GM21528 (cell line): ENCODE data around the gene ORAI2.
"Not testable (repeated sequence)": the region's sequence is repeated elsewhere in the genome, so short reads cannot be mapped to it uniquely, and the experiment has no call there.

ENCODE experiments used
- ATAC-seq: cut with Tn5 transposase; IDR thresholded peaks from one replicate; pipeline ENCODE4 v1.9.1; 2021; ENCODE audit warnings: mild to moderate bottlenecking, moderate library complexity; ENCODE audit not compliant: unreplicated experiment, low FRiP score

The ORAI2 gene

DNA sequence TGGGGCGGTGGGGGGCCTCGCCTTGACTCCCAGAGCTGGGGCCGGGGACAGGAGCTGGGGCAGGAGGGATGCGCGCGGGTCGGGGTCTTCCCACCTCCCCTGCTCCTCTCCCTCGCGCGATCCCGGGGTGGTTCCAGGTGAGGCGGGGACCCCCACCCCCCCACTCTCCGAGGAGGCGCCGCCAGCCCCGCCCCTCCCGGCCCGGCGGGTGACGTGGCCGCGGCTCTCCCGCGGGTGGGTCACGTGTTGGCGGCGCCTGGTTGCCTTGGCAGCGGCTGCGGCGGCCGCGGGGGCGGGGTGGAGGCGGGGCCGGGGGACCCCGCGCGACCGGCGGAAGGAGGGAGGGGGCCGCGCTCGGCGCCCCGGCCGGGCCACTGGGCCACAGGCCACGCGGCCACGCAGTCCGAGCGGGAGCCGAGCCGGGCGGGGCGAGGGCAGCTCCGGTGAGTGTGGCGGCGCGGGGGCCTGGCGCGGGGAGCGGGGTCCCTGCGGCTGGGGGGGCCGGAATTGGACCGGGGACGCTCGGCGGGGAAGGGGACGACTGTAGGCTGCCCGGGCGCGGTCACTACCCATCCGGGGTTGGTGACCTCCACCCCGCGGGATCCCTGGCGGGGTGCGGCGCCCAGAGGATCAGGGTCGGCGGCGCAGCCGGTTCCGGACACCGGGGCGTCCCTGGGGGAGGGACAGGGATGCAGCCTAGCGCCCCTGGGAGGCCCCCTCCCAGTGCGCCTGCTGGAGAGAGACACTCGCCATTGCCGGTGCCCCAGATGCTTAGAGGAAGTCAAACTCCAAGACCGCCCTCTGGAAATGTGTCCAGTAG is at the start of gene ORAI2:
TSS of gene ORAI2 (plus strand) at position 357 of the 820 bp plus-strand sequence. CDS start 5,382 bp downstream, outside the sequence.
- ATAC-seq: peak; percentile 55

DNA sequence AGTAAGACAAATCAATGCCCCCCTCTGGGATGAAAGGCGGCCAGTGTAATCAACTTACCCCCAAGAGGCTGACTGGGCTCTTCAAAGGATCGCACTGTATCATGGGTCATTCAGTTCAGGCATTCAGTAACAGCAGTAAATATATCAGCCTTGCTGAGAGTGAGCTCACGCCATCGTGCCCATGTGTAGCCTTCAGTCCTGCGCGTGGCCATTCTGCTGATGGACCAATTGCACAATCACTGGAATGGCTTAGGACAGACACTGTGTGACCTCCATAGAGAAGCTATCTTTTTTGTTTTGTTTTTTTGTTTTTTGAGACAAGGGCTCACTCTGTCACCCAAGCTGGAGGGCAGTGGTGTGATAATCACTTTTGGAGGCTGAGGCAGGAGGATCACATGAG is 46.3 kb upstream of the ORAI2 start:
- ATAC-seq: no peak

DNA sequence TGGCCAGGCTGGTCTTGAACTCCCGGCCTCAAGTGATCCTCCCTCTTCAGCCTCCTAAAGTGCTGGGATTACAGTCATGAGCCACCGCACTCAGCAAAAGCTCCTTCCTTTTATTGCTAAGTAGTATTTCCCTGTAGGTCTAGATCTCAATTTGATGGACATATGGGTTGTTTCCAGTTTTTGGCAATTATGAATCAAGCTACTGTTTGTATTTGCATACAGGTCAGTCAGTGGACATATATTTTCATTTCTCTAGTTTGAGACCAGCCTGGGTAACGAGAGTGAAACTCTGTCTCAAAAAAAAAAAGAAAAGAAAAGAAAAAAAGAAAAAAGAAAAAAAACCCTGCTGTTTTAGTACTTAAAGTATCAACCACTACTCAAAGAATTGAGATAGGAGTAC is 43.6 kb upstream of the ORAI2 start:
- no peak for ATAC-seq

DNA sequence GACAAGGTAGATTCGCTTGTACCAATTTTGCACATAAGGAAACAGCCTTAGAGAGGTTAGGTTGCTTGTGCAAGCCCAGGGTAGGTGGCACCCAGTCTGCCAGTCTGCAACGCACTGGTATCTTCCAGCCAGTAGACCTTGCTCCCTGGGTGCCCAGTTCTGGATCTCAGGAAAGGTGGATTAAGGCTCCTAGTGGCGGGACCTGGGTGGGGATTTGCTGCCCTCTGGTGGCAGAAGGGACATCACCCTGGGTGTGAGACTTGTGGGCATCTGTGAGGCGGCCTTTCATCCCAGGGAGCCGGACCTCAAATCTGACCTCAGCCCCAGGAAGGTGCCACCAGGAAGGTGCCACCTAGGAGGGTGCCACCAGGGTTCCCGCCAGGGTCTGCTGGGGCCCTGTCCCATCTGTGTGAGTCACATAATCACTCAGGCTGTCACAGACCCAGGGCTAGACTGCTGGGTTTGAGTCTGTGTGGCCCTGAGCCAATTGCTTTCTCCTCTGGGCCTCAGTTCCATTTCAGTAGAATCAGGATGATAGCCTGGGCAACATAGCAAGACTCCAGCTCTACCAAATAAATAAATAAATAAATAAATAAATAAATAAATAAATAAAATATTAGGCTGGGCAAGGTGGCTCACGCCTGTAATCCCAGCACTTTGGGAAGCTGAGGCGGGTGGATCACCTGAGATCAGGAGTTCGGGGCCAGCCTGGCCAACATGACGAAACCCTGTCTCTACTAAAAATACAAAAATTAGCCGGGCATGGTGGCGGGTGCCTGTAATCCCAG is 42.5 kb upstream of the ORAI2 start:
- no peak for ATAC-seq

DNA sequence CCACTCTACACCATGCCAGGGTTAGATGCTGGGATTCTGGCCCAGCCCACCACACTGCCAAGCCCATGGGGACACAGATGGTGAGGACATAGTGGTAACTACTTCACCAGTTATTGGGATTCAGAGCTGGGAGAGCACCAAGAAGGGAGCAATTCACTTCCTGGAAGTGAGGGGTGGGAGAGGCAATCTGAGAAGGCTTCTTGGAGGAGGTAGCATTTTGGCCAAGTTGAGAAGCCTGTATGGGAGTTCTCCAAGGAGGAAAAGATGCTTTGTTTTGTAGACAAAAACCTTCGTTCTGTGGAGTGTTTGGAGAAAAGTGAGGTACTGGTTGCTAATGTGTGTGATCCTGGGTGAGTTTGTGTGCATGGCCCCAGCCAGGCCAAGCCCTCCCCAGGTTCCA is 41.0 kb upstream of the ORAI2 start:
- ATAC-seq: no peak

DNA sequence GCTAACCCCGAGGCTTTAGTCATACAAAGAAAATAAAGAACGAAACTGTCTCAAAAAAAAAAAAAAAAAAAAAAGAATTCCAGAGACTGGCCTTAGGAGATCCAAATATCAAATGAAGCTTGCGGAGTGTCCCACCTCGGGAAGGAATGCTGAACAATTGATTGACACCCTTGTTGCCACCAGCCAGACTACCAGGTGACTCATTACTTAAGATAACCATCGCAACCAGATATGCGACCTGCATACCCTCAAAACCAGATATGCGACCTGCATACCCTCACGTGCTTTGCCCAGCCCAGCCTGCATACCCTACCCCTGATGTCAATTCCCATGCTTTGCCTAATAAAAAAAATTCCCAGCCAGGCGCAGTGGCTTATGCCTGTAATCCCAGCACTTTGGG is 39.9 kb upstream of the ORAI2 start:
- ATAC-seq: no peak

DNA sequence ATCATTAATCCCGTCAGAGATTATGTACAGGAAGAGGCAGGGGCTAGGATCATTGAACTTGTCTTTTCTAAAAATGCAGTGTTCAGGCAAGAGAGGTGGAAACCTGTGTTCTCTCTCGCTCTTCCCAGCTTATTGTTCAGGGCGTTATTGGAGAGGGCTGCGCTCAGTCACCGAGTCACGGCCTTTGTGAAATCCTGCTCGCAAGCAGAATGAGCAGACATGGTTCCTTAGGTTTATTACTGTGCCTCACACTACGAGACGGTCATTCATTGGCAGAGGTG is 37.8 kb upstream of the ORAI2 start:
- peak; percentile 1 for ATAC-seq

DNA sequence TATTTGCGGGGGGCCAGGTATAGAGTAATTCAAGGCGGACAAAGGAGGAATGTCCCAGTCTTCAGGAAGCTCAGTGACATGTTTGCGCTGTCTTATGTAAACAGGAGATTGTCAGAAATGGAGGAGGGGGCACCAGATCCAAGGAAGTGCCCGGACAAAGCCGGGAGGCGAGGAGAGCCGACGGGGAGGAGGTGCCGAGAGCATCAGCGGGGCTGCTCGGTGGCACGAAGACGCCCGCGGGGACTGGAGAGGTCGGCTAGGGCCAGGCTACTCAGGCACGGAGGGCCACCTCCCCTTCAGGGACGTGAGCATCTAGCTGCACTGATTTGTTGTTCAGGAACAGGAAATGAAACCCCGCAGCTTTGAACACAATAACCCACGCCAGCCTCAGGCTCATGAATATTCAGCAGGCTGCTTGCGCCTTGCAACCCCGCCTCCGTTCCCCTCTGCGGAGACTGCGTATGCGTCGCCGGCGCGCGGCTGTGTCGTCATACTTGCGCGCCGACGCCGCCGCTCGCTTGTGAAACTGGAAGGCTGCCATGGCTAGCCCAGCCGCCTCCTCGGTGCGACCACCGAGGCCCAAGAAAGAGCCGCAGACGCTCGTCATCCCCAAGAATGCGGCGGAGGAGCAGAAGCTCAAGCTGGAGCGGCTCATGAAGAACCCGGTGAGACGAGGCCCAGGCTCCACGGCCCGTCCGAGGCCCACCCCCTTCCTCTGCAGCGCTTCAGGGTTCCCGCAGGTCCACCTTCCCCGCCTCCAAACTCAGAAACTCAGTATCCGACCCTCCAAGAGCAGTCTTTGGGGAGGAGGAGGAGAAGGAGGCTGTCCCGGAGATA is 37.3 kb upstream of the ORAI2 start, which contains the start of gene PRKRIP1:
TSS of gene PRKRIP1 (plus strand) at position 491 of the 837 bp plus-strand sequence. CDS start at position 540, 49 bp downstream.
- peak; percentile 96 for ATAC-seq

DNA sequence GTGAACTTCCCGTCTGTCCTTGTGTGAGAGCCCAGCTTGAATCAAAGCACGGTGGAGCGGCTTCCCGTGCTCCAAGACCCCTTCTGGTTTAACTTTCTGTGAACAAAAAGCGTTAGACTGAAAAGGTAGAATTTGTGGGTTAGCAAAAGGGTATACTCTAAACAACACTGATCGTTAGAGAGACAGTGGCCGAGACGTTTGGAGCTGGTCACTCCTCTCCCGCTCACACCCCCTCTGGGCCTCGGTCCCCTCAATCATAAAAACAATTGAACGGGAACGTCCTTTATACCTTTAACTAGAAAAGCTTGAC is 36.7 kb upstream of the ORAI2 start:
- ATAC-seq: peak; percentile 2

DNA sequence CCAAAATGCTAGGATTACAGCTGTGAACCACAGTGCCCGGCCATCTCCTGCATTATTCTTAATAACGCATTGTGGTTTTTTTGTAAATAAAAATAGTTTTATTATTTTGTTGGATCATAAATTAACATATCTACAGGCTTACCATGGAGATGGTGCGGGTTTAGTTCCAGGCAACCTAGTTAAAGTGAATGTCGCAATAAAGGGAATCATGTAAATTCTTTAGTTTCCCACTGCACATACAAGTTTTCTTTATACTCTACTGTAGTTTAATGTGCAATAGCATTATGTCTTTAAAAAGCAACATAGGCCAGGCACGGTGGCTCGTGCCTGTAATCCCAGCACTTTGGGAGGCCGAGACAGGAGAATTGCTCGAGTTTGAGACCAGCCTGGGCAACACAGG is 34.8 kb upstream of the ORAI2 start:
- no peak for ATAC-seq

DNA sequence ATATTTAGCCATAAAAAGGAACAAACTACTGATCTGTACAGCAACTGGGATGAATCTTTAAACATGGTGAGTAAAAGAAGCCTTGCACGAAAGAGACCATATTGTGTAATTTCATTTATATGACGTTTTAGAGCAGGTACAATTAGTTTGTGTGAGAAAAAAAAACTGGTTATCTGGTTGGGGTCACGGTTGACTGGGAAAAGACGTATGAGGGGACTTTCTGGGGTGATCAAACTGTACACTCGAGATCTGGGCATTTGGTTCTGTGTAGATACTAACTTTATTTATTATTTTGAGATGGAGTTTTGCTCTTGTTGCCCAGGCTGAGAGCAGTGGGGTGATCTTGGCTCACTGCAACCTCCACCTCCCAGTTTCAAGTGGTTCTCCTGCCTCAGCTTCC is 33.0 kb upstream of the ORAI2 start:
- ATAC-seq: no peak

DNA sequence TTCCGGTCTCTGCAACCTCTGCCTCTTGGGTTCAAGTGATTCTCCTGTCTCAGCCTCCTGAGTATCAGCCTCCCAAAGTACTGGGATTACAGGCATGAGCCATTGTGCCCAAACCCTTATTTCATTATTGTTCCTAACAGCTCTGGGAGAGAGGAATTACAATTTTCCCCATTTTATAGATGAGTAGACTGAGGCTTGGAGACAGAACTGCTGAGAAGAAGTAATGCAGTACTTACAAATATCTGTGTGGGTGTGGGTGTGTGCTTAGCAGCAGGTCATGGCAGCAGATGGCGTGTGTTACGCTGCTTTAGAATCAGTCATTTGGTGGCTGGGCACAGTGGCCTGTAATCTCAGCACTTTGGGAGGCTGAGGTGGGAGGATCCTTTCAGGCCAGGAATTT is 29.8 kb upstream of the ORAI2 start:
- ATAC-seq: no peak

DNA sequence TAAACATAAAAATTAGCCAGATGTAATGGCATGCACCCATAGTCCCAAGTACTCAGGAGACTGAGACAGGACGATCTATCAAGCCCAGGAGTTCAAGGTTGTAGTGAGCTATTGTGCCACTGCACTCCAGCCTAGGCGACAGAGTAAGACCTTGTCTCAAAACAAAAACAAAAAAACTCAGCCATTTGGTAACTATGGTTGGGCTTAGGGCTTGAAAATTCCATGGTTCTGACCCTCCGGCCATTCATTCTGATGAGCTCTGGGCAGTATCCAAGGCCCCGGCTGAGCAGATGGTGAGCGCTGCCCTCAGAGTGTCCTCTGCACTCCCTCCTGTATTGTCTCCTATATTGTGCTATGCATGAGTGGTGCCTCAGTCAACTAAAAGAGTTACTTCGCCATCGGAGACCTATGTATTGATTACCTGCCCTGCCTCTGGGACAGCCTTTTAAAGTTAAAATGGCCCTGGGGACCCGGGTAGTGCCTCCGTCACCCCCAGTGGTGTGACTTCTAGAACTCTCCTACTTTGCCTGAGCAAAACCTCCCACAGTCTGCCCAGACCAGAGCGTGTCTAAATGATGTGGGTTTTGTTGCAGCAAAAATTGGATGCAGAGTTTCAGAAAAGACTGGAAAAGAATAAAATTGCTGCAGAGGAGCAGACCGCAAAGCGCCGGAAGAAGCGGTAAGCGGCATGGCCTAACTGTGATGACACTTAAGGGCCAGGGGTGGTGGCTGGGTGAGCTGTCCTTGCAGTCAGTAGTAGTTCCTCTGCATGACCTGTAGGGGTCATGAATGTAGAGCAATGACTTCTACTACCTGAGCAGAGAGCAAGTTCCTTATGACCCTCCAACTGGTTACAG is 29.1 kb upstream of the ORAI2 start:
- ATAC-seq: peak; percentile 70

DNA sequence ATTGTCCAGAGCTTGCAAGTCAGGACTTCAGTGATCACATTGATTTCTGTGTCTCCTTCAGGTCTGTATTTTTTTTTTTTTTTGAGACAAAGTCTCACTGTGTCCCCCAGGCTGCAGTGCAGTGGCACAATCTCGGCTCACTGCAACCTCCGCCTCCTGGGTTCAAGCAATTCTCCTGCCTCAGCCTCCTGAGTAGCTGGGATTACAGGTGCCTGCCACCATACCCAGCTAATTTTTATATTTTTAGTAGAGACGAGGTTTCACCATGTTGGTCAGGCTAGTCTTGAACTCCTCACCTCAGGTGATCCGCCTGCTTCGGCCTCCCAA is 28.6 kb upstream of the ORAI2 start:
- ATAC-seq: not testable (repeated sequence)

DNA sequence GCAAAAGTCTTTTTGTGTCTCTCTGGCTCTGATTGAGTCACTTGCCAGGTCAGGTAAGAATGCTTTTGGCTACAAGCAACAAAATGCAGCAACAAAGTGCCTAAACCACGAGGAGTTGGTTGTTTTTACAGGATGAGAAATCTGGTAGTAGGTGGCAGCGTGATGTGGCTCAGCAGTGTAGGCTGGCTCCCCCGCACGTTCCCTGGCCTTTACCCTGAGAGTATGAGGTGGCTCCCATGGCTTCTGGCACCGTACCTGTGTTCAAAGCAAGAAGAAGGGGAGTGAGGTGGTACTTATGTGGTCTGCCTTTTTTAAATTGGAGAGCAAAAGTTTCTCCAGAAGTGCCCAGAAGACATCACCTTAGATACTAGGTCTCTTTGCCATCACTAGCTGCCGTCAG is 25.5 kb upstream of the ORAI2 start:
- ATAC-seq: no peak

DNA sequence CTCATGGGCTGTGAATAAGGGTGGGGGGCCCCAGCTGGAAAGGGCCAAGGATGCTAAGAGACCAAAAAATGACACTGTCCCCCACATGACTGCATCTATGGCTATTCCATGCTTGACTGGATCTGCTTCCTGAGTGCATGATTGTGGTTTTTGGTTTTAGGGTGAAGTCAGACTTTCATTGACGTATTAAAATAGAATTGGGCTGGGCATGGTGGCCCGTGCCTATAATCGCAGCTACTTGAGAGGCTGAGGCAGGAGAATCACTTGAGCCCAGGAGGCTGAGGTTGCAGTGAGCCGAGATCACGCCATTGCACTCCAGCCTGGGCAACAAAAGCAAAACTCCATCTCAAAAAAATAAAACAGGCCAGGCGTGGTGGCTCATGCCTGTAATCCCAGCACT is 24.8 kb upstream of the ORAI2 start:
- not testable (repeated sequence) for ATAC-seq

DNA sequence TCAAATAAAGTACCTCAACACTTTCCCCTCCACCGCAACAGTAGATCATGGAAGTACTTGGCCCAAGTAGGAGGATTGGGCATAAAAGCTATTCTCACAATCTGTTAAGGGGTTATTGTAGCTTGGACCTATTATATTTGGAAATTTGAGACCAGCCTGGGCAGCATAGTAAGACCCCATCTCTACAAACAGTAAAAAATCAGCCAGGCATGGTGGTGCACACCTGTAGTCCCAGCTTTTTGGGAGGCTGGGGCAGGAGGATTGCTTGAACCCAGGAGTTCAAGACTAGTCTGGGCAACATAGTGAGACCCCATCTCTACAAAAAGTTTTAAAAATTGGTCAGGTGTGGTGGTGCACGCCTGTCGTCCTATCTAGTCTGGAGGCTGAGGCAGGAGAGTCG is 24.0 kb upstream of the ORAI2 start:
- ATAC-seq: no peak

DNA sequence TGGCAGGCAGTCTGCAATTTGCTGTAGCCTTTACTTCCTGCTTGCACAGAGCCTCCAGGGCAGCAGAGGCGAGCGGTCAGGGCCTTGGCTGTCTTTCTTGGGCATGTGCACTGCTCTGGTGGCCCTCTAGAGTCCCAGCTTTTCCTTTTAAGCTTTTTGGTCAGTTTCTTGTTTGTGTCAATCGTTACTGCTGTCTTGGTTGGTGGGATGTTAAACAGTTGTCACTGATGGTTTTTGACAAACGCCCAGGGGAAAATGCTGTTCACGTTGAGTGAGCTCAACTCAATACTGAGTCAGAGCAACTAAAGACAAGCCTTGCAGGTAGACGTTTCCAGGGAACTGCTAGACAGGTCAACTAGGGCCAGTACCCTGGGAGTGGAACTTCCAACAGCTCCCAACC is 23.3 kb upstream of the ORAI2 start:
- no peak for ATAC-seq

DNA sequence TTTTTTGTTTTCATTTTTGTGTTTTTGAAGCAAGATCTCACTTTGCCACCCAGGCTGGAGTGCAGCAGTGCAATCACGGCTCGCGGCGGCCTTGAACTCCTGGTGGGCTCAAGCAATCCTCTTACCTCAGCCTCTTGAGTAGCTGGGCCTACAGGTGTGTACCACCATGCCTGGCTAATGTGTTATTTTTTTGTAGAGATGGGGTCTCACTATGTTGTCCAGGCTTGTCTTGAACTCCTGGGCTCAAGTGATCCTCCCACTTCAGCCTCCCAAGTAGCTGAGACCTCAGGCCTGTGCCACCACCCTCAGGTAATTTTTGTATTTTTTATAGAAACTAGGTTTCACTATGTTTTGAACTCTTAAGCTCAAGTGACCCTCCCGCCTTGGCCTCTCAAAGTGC is 22.5 kb upstream of the ORAI2 start:
- no peak for ATAC-seq

DNA sequence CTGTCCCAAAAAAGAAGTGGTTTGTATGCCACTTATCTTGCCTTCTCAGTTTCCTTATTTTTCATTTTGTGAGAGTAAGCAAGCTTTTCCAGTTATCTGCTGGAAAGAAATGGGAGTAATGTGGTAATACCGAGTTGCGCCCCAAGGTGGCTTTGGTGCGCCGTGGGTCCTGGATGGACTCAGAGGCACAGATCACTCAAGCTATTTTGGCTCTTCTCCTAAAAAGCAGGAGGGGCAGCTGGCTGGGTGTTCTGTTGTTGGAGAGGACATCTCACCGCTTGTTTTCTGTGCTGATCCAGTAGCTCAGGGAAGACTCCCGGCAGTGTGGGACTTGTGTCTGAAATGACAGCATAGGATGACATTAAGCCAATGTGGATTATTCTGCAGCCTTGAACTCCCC is 20.8 kb upstream of the ORAI2 start:
- no peak for ATAC-seq
